ENCODE data around the gene WDR75.

- TF ChIP-seq CTCF (IDR thresholded peaks at IDR 0.05) (no peak), EP300 (IDR thresholded peaks at IDR 0.05) (no peak), POLR2AphosphoS5 (IDR thresholded peaks at IDR 0.05) (no peak)
Measured at GRCh38 chr2:189522435-189523151, 81.3 kb downstream of the WDR75 start.

All from suprapubic skin (tissue), 4 donors.